ENCODE results near the gene PCSK5. TPM values are rescaled to one million over a fixed set of nuclear protein-coding genes. Genes with fewer than 3 reads are reported as not detected.

The PCSK5 gene
- polyA plus RNA-seq, 1 donor from 2014 or later, result 1.7 TPM

GRCh38 chr9:76188905-76189304 is 298.4 kb downstream of the PCSK5 start:
- no peak overlapping the region for H2AFZ ChIP-seq (ENCODE audit: low read depth, low read length)
- no peaks in the 10 kb centered on the region for H3K9me3 ChIP-seq (ENCODE audit: low read length)
- H3K9me2 ChIP-seq (ENCODE audit: insufficient read depth, low read length), result no peaks in the 10 kb centered on the region
- H3K36me3 ChIP-seq (ENCODE audit: insufficient read depth, low read length), result no peaks in the 10 kb centered on the region
- no peaks in the 10 kb centered on the region for H4K20me1 ChIP-seq (ENCODE audit: insufficient read depth)
- no peak overlapping the region for H3K4me3 ChIP-seq (ENCODE audit: low read length)
- H3K79me2 ChIP-seq (replicated peaks; ENCODE audit: insufficient read depth, low read length), result no peaks in the 10 kb centered on the region
- H3K9ac ChIP-seq (ENCODE audit: low read length), result no peak overlapping the region
- H3K27me3 ChIP-seq (ENCODE audit: insufficient read depth, low read depth, low read length), result no peaks in the 10 kb centered on the region
- no peak overlapping the region for H3K27ac ChIP-seq (ENCODE audit: low read length)
- no peak overlapping the region for H3K4me2 ChIP-seq (ENCODE audit: low read length)
- no peaks in the 10 kb centered on the region for H3F3A ChIP-seq (ENCODE audit: insufficient read depth, low read length, poor library complexity, severe bottlenecking)
- TF ChIP-seq SMC3 (conservative IDR thresholded peaks at IDR 0.05; ENCODE audit: poor library complexity) (no peak), TAF1 (IDR thresholded peaks at IDR 0.05; ENCODE audit: low read depth) (no peak), CTCF (IDR thresholded peaks at IDR 0.05; ENCODE audit: poor library complexity, severe bottlenecking) (no peak), RAD21 (conservative IDR thresholded peaks at IDR 0.05) (no peak), POLR2AphosphoS5 (IDR thresholded peaks at IDR 0.05) (no peak), EP300 (conservative IDR thresholded peaks at IDR 0.05; ENCODE audit: poor library complexity, severe bottlenecking) (no peak), MXI1 (conservative IDR thresholded peaks at IDR 0.05; ENCODE audit: poor library complexity, severe bottlenecking) (no peak)

- Histone ChIP-seq H3K4me2 (ENCODE audit: low read length) (no peak overlapping the region), H3K4me3 (ENCODE audit: low read length) (no peak overlapping the region), H3F3A (ENCODE audit: insufficient read depth, low read length, poor library complexity, severe bottlenecking) (no peaks in the 10 kb centered on the region), H3K9me2 (ENCODE audit: insufficient read depth, low read length) (no peaks in the 10 kb centered on the region), H3K9me3 (ENCODE audit: low read length) (no peaks in the 10 kb centered on the region), H3K9ac (ENCODE audit: low read length) (no peak overlapping the region), H4K20me1 (ENCODE audit: insufficient read depth) (no peaks in the 10 kb centered on the region), H3K79me2 (replicated peaks; ENCODE audit: insufficient read depth, low read length) (no peaks in the 10 kb centered on the region), H3K27me3 (ENCODE audit: insufficient read depth, low read depth, low read length) (no peaks in the 10 kb centered on the region), H3K36me3 (ENCODE audit: insufficient read depth, low read length) (no peaks in the 10 kb centered on the region), H3K27ac (ENCODE audit: low read length) (no peak overlapping the region), H2AFZ (ENCODE audit: low read depth, low read length) (no peak overlapping the region)
- TF ChIP-seq RAD21 (conservative IDR thresholded peaks at IDR 0.05) (no peak), EP300 (conservative IDR thresholded peaks at IDR 0.05; ENCODE audit: poor library complexity, severe bottlenecking) (no peak)
Observed at GRCh38 chr9:76191493-76191892, 301.0 kb downstream of the PCSK5 start.

GRCh38 chr9:76192013-76192412 is 301.5 kb downstream of the PCSK5 start:
- no peak overlapping the region for H3K27ac ChIP-seq (ENCODE audit: low read length)
- no peaks in the 10 kb centered on the region for H3K27me3 ChIP-seq (ENCODE audit: insufficient read depth, low read depth, low read length)
- no peaks in the 10 kb centered on the region for H4K20me1 ChIP-seq (ENCODE audit: insufficient read depth)
- H2AFZ ChIP-seq (ENCODE audit: low read depth, low read length), result no peak overlapping the region
- TF ChIP-seq CTCF (IDR thresholded peaks at IDR 0.05; ENCODE audit: poor library complexity, severe bottlenecking) (no peak), EZH2 (IDR thresholded peaks at IDR 0.05; ENCODE audit: borderline replicate concordance, insufficient read depth, low read length, poor library complexity, severe bottlenecking) (no peak), EP300 (conservative IDR thresholded peaks at IDR 0.05; ENCODE audit: poor library complexity, severe bottlenecking) (no peak), MXI1 (conservative IDR thresholded peaks at IDR 0.05; ENCODE audit: poor library complexity, severe bottlenecking) (no peak), TAF1 (IDR thresholded peaks at IDR 0.05; ENCODE audit: low read depth) (no peak), RAD21 (conservative IDR thresholded peaks at IDR 0.05) (no peak), POLR2AphosphoS5 (IDR thresholded peaks at IDR 0.05) (no peak), SMC3 (conservative IDR thresholded peaks at IDR 0.05; ENCODE audit: poor library complexity) (no peak)
- TF ChIP-seq, protein P1, sequence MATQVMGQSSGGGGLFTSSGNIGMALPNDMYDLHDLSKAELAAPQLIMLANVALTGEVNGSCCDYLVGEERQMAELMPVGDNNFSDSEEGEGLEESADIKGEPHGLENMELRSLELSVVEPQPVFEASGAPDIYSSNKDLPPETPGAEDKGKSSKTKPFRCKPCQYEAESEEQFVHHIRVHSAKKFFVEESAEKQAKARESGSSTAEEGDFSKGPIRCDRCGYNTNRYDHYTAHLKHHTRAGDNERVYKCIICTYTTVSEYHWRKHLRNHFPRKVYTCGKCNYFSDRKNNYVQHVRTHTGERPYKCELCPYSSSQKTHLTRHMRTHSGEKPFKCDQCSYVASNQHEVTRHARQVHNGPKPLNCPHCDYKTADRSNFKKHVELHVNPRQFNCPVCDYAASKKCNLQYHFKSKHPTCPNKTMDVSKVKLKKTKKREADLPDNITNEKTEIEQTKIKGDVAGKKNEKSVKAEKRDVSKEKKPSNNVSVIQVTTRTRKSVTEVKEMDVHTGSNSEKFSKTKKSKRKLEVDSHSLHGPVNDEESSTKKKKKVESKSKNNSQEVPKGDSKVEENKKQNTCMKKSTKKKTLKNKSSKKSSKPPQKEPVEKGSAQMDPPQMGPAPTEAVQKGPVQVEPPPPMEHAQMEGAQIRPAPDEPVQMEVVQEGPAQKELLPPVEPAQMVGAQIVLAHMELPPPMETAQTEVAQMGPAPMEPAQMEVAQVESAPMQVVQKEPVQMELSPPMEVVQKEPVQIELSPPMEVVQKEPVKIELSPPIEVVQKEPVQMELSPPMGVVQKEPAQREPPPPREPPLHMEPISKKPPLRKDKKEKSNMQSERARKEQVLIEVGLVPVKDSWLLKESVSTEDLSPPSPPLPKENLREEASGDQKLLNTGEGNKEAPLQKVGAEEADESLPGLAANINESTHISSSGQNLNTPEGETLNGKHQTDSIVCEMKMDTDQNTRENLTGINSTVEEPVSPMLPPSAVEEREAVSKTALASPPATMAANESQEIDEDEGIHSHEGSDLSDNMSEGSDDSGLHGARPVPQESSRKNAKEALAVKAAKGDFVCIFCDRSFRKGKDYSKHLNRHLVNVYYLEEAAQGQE (IDR thresholded peaks at IDR 0.05; ENCODE audit: borderline replicate concordance), result no peak
- no peak overlapping the region for H3K4me2 ChIP-seq (ENCODE audit: low read length)
- H3F3A ChIP-seq (ENCODE audit: insufficient read depth, low read length, poor library complexity, severe bottlenecking), result no peaks in the 10 kb centered on the region
- no peak overlapping the region for H3K9ac ChIP-seq (ENCODE audit: low read length)
- no peaks in the 10 kb centered on the region for H3K79me2 ChIP-seq (replicated peaks; ENCODE audit: insufficient read depth, low read length)
- H3K9me3 ChIP-seq (ENCODE audit: low read length), result no peaks in the 10 kb centered on the region
- no peaks in the 10 kb centered on the region for H3K9me2 ChIP-seq (ENCODE audit: insufficient read depth, low read length)
- H3K4me3 ChIP-seq (ENCODE audit: low read length), result no peak overlapping the region
- no peaks in the 10 kb centered on the region for H3K36me3 ChIP-seq (ENCODE audit: insufficient read depth, low read length)

Measured in neural cell (in vitro differentiated cells).